Mesenteric fat pad (tissue), 1 donor: Measurements from ENCODE around the gene TRIM28. TPM values are rescaled to one million over a fixed set of nuclear protein-coding genes. Genes with fewer than 3 reads are reported as not detected.

Source experiments
- DNase-seq: peaks from one replicate; pipeline ENCODE4 v3.0.0-alpha.2; 2020; ENCODE audit warnings: low spot score
- total RNA-seq: library from RNA; stranded (reverse); fragmentation: NEBNext Ultra II Directional; extraction: Animal tissue kit (Norgen Biotek cat#: 25700); gene quantifications from one replicate; pipeline ENCODE4 v1.2.1, GENCODE V29; 2021
- donor health status: DM: yes; HTN: yes; CAD: no.

TRIM28 gene
- total RNA-seq, 1 donor from 2014 or later = 185 TPM

DNA sequence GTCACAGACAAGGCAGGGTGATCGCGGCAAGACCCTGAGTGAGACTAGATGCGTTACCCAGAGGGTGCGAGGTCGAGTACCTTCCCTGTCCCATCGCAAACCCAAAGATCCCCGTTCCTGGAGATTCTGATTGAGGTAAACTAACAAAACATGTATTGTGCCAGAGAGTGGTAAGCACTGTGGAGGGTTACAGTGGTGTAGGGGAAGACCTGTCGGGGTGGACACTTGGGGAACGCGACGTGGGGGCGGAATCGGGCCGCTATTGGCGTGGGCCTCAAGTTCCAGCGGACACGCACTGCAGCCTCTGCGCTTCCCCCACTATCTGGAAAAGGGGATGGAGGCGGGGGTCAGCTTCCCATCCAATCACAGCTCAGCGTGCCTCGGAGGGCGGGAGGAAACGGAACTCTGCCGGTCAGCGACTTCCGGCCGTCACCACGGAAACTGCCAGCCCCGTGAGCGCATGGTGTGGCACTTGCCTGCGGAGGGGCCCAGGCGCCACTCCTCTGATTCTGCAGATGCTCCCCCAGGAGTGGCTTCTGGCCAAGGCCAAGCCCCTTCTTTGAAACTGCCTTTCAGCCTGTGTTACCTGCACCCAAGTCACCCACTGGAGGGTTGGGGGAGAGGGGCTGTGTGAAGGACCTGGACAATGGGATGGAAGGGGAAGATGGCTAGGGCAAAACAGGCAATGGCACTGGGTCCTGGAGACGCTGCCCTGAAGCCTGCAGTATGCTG, 15.6 kb downstream of the TRIM28 start:
- peak; percentile 97 for DNase-seq

DNA sequence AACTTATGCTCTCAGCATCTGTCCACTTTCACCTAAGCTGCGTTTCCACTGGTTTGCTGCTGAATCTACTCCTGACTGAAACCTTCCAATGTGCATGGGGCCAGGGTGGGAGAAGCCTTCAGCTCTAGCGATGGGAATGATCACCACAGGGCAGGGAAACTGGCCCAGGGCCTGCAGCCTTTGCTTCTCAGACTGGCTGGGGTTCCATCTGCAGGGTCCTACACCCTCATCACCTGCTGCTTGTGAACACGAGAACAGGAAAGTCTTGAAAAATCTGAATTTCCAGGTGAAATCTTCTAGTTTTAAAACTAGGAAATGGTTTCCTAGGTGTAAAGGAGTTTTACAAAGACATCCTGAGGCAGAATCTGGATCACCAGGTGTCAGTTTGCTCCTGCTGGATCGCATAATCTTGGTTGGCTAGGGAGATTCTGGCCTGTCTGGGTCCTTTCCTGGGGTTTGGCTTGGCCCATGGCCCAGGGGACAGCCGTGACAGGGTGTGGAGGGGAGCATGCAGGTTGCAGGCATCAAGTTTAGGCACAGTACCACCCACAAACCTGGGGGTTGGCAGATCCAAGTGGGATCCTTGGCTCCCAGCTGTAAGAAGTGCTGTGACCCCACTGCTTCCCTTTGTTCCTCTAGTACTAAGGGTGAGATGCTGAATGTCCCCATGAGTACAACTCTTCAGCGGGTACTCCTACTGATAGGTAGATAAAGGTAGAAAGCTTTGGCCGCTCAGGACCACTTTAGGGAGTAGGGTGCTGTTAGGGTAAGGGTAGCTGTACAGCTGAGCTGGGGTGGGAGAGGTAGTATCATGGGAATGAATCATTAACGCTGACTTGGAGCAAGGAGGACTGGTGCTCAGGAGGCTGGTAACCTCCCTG, 16.4 kb downstream of the TRIM28 start:
- no peak for DNase-seq

DNA sequence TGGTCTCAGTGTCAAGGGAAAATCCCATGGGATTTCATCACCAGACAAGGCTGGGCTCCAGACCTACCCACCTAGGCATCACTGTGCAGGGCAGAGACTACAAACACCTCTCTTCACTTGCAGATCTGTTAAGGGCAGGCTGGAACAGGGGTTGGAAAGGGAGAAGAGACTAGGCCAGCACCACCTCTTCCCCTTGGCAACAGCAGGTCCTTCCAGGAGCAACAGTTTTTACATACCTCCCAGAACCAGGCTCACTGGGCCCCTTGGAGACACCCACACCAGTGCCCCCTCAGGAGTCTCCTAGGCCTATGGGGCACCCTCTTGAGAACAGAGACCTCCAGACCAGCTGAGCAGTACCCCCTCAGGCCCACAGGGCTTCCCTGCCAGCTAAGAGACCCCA, 17.1 kb downstream of the TRIM28 start:
- no peak for DNase-seq

DNA sequence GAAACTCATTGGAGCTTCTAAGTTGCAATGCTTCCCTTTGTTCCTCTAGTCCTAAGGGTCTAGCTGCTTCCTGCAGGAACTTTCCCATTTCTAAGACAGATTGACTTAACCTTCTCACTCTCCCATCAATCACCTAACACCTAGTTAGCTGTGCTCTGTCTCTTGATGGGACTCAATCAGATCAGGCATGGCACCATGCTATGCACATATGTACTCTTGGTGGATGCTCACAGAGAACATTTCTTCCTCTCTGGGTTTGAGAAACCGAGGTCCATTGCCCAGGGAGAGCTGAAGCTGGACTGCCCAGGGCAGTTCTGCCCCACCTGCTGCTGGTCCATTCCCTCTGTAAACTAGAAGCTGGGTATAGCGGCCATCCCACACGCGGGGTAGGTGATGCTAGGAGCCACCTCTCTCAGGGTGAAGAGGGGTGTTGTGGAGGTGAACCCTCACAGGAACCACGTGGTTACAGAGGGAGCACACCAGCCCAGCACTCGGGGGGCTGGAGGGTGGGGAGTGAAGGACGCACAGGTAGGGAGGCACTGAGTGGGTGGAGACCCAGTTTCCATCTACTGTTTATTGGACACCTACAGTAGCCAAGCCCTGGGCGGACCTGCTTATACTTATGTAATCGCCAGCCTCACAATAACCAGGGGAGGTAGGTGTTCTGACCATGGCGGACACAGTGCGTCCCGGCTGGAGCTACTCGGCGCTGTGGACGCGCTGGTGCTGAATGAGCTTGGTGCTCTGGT, 17.7 kb downstream of the TRIM28 start:
- DNase-seq = no peak

DNA sequence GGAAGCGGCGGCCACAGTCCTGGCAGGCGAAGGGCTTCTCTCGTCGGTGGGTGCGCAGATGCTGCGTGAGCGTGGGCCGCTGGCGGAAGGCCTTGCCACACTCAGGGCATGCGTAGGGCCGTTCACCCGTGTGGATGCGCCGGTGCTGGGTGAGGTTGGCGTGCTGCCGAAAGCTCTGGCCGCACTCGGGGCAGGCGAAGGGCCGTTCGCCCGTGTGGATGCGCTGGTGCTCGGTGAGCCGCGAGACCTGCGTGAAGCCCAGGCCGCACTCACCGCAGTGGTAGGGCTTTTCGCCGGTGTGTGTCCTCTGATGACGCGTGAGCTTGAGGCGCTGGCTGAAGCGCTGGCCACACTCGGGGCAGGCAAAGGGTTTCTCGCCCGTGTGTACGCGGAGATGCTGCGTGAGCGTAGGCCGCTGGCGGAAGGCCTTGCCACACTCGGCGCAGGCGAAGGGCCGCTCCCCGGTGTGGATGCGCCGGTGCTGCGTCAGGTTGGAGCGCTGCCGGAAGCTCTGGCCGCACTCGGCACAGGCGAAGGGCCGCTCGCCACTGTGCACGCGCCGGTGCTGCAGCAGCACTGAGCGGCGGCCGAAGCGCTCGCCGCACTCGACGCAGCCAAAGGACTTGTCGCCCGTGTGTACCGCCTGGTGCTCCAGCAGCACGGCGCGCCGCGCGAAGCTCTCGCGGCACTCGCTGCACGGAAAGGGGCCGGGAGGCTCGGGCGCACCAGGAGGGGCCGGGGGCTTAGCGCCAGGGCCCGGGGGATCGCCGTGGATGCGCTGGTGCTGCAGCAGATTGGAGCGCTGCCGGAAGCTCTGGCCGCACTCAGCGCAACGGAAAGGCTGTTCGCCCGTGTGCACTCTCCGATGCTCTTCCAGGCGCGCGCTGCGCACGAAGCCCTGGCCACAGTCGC, 18.5 kb downstream of the TRIM28 start:
- no peak for DNase-seq

DNA sequence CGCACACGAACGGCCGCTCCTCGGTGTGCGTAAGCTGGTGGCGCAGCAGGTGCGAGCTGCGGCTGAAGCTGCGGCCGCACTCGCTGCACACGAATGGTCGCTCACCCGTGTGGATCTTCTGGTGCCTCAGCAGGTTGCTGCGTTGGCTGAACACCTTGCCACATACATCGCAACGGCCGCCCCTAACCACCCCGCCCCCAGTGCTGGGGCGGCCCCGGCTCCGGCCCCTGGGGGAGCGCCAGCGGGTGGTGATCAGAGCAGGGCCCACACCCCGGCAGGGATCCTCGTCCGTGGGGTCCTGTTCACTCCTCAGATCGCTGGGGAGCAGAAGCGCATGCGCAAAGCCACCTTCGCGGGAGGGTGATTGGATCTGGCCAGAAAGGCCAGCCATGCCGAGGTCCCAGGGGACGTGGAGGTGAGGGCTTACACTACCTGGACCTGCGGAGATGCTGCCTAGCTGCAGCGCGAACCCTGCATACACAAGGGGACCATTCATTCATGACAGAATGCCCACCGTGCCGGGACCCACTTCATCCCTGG, 19.2 kb downstream of the TRIM28 start:
- no peak for DNase-seq

DNA sequence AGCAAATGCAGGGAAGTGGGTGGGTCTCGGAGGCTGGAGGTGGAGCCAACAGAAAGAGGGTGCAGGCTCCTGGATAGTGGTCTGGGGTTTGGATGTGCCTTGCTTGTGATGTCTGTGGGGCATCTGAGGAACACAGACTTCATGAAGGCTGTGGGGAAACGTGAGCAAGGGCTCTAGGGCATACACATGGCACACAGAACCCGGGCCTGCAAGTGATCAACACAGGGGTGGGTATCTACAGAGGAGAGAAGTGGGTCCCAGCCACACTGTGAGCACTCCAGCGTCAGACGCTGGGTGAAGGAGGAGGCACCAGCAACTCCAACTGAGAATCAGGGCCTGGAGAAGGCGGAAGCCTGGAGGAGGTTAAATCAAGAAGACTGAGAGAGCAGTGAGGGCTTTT, 20.0 kb downstream of the TRIM28 start:
- DNase-seq = no peak

DNA sequence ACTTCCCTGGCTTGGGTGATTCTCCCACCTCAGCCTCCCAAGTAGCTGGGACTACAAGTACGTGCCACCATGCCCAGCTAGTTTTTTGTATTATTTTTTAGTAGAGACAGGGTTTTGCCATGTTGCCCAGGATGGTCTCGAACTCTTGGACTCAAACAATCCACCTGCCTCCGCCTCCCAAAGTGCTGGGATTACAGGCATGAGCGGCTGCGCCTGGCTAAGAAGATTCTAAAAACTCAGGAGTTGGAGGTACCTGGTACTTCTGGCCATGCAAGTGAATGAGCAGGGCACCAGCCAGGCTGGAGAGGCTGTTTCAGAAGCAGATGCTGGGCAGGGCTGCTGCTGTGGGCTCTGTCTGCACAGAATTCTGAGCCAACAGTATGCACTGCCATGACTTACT, 23.1 kb downstream of the TRIM28 start:
- DNase-seq = no peak

DNA sequence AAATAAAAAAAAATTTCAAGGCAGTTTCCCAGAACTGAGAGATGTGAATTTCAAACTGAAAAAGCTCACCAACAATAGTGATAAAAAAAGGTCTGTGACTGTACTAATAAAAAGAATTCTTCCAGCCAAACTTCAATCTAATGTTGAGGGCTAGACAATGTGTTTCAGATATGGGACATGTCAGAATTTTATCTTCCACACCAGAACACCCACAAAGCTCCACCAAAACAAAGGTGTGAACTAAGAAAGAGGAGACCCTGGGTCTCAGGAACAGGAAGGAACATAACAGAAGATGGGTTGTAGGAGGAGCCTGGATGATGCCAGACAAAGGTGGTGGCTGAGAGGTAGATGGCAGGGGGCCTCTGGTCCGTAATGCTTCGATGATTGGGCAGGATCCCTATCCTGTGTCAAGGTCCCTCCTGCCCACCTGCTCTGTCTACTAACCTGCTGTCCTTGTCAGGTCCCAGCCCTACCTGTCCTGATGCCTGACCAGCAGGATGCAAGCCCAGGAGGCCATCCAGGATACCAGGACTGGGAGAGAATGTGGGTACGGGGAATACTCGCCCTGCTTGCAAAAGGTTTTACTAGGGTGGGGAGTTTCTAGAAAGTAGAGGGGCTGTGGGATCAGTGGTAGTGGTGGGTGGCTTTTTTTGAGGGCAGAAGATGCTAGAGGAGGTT, 24.7 kb downstream of the TRIM28 start:
- no peak for DNase-seq

DNA sequence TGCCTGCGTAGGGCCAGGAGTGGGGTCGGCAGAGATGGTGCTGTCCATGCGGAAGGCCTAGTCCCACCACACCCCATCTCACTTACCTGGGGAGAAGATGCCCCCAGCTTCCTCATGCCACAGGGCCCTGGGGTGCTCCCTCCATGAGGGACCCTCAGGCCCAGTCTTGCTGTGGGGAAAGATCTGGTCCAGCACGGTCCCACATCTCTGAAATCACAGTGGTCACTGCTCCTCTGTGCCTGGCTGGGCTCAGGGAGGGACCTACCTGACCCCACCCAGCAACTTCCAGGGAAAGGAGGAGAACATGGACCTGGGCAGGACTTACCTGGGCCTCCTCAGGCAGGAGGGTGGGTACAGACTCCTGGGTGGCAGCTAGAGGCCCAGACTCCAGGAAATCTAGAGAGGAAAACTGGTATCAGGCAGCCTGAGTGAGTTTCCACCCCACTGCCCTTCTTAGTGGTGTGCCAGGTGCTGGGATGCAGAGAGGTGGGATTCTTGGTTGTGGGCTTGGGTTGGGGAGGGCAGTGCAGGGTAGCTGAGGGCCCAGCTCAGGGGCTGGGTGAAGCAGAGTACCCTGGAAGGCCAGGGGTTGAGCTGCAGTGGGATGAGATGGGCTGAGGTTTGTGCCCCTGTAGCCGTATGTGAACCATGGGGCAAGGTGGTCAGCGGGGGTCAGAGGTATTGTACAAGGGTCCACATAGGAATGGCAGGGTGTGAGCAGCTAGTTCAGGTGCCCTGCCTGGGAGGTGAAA, 25.5 kb downstream of the TRIM28 start:
- no peak for DNase-seq

DNA sequence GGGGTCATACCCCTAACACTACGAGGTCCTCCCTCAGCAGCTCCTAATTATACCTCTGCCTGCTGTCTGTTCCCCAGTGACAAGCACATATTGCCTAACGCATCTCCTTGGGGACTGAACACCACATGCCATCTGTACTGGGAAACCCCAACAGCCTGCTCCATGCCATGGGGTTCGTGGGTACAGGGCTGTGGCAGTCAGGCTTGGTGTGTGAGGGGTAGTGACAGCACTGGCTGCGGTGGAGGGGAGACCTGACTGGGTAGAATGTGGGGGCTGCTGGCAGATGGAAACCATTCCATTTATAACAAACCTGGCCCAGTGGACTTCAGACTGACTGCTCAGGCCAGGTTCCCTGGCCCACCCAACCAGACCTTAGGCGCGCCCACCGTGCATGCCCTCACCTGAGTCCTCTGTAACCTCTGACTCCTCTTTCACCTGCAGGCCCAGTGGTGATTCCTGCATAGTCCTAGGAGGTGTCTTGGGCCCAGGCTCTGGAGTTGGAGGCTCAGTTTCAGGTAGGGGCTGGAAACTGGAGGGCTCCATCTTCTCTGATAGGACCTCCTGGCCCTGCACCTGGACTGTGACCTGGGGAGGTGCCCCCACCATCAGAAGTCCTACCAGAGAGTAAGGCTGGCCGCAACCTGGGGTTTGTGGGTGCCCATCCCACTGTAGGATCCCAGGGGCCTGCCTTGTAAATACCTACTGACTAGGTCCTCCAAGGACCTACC, 26.2 kb downstream of the TRIM28 start:
- no peak for DNase-seq

DNA sequence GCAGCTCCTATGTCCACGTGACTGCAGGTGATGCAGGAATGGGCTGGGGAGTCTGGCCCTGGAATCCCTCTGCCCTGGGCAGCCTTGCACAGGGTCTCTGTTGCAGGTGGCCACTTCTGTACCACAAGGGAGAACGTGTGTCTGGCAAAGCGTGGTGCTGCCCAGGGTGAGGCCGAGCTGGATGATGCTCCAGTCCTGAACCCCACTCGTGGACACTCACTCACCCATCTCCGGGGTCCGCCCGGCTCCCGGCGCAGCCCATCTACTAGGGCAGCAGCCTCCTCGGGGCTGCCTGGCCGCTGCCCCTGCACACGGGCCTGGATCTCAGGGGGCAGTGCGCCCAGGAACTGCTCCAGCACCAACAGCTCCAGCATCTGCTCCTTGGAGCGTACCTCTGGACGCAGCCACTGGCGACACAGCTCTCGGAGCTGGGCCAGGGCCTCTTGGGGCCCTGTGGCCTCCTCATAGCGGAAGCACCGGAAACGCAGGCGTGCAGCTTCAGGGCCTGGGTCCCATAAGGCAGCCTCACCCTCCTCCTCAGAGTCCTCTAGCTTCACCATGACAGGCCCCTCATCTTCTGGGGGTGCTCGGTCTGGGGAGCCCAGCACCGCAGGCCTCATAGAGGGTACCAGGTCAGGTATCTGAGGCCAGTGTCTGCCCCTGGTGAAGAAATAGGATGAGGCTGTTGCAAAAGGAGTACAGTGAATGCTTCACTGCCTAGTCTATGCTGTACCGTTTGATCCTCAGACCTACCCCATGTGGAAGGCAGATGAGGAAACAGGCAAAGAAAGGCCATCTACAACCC, 27.1 kb downstream of the TRIM28 start:
- DNase-seq = no peak

DNA sequence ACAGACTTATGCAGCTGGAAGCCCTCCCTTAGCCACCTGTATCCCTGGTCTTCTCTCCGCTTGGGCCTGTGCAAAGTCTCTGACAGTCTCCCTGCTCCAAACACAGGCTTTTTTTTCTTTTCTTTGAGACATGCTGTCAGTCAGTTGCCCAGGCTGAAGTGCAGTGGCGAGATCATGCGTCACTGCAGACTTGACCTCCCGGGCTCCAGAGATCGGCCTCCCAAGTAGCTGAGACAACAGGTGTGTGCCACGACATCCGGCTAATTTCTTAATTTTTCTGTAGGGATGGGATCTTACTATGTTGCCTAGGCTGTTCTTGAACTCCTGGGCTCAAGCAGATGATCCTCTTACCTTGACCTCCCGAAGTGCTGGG, 27.7 kb downstream of the TRIM28 start:
- no peak for DNase-seq

DNA sequence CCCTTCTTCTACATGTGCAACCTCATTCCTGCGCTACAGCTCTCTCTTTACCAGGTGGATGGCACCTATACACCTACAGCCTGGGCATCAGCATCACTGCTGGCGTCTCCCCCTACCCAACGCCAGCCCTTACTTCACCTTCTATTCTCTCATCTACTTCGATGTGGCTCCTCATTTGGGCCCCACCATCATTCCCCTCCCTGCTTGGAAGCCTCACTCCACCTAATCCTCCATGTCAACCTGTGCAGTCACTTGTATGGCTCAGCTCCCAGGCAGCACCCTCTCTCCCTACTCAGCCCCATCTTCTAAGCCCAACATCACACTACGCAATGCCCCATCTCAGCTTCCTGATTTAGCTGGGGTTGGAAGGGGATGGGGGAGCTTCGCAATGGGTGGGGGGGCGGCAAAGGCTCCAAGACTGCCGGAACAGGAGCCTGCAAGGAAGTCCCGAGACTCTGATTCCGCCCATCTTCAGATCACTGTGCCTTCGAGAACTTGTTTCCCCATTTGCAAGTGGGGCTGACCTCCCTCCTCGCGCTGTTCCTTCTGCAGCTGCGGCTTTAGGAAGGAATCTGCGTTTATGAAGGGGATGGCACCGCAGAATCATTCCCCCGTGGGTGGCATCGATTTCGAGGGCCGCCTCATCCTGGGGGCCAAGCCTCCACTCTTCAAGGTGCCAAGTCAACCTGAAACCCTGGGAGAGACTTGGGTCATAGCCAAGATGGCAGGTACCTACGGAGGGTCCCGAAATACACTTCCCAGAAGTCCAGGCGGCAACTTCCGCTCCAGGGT, 28.4 kb downstream of the TRIM28 start:
- DNase-seq = peak; percentile 60

DNA sequence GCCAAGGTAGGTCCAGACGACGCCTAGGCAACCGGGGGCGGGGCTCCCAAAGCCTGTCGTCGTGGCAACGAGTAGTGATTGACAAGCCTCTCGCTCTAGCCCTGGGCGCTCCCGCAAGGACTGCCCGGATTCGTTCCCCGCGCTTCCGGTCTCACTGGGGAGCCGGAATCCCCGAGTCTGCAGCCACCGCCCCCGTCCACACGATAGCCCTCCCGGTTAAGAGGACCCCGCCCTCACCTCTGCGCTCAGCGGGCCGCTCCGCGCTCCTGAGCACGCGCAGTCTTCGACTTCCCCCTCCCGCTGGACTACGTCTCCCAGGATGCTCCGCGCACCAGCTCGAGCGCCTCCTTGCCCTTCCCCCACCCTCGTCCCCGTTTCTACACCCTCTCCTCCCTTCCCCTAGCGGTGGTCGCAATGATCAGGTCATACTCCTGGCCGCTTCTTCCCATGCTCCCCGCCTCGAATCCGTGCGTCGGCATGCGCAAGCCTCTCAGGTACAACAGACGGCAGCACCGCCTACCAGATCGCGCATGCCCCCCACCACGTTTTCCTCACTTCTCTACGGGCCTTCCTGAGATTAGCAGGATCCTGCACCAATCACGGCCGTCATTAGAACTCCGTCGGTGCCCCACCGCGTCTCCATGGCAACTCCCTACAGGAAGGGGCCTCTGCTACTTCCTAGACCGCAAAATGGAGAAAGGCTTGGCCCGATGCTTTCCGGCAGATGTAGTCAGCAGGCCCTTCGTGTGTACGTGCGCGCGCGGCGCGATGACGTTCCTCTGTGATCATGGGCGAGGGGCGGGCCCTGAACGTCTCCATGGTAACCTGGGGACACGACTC, 29.2 kb downstream of the TRIM28 start, which contains the start of gene MZF1:
TSS of gene MZF1 (minus strand) at position 518 of the 840 bp plus-strand sequence. CDS start 1,946 bp downstream, outside the sequence.
- peak; percentile 100 for DNase-seq

DNA sequence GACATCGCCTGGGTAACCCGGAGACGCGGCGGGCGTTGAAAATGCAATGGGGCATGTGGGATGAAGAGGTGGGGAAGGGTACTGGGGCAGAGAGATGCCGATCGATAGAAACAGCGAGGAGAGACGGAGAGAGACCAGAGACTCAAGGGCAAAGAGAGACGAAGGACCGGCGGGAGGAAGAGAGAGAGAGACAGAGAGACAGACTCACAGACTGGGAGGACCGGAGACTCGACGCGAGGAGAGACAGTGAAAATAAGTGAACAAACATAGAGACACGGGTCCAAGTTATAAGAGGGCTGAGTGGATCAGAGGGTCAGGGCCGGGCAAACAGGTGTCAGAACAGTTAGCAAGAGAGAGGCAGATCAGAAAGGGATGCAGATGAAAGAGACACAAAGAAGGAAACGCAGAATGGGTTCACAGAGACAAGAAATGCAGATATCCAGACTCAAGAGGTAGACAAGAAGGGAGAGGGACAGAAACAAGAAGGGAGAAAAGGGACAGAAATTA, 29.8 kb downstream of the TRIM28 start:
- DNase-seq = no peak
